ENCODE results near the gene FAM171A2.
"Not testable (repeated sequence)": the region's sequence is repeated elsewhere in the genome, so short reads cannot be mapped to it uniquely, and the experiment has no call there.

The FAM171A2 gene

DNA sequence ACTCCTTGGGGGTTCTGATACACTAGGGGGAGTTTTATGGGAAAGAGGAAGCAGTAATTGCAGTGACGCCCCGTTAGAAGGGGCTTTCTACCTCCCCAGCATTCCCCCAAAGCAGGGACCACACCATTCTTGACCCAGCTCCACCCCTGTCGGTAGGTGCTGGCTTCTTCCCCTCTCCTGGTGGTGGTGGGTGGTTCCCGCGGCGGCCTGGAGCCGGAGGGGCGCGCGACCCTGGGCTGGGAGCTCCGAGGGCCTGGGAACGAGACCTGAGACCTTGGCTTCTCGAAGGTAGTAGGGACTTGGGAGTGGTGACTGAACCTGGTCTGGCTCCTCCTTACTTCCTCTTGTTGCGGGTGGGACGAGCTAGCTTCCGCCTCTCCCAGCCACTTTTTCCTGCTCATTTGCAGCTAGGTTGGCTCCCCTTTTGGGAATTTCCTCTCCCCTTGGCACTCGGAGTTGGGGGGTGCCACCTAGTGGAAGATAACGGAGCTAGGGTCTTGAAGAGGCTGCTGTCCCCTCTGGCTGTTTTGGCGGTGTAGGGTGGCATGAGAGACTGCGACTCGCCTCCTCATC lies 18.1 kb downstream of the FAM171A2 start:
- DNase-seq (ENCODE audit: low spot score) = peak; percentile 82

DNA sequence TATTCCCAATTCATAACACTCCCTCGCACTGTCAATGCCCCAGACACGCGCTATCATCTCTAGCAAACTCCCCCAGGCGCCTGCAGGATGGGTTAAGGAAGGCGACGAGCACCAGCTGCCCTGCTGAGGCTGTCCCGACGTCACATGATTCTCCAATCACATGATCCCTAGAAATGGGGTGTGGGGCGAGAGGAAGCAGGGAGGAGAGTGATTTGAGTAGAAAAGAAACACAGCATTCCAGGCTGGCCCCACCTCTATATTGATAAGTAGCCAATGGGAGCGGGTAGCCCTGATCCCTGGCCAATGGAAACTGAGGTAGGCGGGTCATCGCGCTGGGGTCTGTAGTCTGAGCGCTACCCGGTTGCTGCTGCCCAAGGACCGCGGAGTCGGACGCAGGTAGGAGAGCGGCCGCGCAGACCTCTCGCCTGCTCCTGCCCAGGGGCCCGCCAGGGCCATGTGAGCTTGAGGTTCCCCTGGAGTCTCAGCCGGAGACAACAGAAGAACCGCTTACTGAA lies 18.7 kb downstream of the FAM171A2 start, which contains the start of gene GRN:
TSS of gene GRN (plus strand) at position 364 of the 515 bp plus-strand sequence. CDS start 3,863 bp downstream, outside the sequence.
- DNase-seq (ENCODE audit: low spot score) = peak; percentile 95

DNA sequence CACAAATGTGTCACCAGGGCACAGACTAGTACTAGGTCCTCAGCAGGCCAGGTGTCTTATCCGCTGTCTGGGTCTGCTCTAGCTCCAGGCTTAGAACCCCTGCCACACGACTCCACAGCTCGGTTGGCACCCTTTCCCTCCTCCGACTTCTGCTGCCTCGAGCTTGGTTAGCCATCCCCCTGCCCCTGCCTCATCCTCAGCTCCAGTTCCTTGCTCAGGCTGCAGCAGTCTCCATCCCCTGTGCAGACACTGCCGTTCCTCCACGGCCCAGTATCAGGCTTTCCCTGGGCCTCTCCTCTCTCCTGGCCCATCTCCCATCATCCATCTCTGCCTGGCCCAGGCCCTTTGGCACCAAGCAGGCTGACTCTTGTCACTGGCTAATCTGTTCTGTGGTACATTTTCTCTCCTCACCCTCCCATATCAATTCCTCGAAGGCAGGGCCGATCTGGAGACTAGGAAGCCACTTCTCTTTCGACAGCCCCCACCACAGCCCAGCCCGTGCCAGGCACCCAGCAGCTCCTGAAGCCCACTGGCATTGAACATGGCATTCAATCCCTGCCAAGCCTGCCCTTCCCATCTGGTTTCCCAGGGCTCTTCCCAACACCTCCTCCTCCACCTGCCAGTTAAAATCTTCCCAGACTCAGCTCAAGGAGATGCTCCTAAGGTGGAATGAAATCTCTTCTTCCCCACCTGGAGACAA lies 20.0 kb downstream of the FAM171A2 start:
- no peak for DNase-seq (ENCODE audit: low spot score)

DNA sequence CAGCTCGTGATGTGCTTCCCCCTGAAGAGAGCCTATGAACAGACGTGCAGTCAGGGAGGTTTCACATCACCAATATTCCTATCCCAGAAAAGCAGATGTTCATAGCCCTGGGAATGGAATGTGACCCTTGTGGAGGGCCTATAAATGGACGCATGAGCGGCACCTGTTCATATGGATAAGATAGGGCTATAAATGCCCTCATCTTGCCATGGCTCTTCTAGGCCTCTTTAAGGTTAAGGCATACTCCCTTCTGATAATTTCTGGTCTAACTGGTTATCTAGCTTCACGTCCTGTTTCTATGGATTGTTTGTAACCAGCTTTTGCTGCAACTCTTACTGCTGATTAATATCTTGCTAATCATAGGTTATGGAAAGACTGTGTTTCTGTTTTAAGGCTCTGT lies 23.1 kb downstream of the FAM171A2 start:
- not testable (repeated sequence) for DNase-seq (ENCODE audit: low spot score)

DNA sequence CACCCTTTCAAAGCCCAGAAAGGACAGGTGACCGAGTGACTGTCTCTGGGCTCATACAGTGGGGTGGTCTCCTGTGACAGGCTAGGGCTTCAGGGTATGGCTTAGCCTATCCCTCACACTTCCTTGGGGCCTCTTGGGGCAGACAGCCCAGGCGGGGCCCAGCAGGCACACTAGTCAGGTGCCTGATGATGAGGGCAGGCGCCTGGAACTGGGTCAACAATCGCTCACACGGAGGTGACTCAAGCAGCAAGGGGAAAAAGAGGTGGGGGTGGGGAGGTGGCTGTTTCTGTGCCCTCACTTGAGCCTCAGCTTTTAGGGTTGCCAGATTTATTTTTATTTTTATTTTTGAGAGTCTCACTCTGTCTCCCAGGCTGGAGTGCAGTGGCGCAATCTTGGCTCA lies 25.0 kb downstream of the FAM171A2 start:
- DNase-seq (ENCODE audit: low spot score) = no peak

DNA sequence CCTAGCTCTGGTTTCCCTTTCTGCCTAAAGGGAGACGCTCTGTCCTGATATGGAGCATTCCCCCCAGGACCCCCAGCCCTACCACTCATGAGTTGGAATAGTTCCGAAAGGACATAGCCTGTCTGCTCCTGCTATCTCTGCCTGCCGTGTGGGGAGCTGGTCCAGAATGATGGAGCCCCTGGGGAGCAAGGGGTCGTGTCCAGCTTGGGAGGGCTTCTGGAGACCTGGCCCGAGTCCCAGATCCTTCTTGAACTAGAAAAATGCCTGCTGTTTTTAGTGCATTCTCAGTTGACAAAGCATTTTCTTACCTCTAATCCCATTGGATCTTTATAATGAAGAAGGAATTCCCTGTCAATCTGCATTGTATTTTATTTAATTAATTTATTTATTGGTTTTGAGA lies 27.7 kb downstream of the FAM171A2 start:
- DNase-seq (ENCODE audit: low spot score) = no peak

DNA sequence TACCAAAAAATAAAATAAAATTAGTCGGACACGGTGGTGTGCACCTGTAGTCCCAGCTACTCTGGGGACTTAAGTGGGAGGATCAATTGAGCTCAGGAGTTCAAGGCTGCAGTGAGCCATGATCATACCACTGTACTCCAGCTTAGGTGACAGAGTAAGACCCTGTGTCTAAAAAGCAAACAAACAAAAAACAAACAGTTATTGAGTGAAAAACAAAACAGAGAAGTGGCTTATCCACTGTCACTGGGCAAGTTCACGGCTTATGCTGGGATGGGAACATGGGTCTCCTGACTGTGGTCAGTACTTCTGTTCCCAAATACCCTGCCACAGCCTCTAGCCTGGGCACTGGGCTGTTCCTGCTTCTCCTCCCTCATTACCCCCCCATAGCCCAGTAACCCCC lies 28.1 kb downstream of the FAM171A2 start:
- DNase-seq (ENCODE audit: low spot score) = no peak

DNA sequence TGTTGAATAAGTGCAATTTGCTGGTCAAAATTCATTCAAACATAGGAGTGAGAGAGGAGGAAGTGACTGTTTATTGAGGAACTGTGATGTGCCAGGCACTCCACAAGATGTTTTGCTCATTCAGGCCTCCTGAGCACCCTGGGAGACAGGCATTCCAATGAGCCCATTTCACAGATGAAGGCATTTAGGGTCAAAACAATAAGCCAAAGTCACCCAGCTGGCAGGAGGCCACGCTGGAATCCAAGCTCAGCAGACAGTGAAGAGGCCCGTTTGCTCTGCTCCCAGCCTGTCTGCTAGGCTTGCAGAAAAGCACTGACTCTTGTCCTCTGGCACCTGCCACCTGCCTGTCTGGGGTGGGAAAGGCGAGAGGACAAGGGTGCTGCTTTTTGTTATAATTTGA lies 28.9 kb downstream of the FAM171A2 start:
- DNase-seq (ENCODE audit: low spot score) = no peak

DNA sequence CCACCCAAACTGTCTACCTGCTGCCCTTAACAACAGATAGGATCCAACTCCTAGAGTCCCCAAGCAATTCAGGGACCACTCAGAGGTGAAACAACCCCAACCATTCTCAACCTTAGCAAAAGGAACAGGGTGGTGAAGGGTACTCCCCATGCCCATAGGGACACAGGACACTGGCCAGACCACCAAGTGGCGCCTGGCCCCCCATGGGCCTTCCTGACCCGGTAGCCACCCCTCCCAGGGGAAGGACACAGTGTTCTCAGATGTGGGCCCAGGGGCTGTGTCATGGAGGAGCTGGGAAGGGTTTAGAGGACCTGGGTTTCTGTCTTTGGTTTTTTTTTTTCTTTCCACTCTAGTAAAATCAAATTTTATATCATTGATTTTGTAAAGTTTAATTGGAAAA lies 29.3 kb downstream of the FAM171A2 start:
- DNase-seq (ENCODE audit: low spot score) = no peak

DNA sequence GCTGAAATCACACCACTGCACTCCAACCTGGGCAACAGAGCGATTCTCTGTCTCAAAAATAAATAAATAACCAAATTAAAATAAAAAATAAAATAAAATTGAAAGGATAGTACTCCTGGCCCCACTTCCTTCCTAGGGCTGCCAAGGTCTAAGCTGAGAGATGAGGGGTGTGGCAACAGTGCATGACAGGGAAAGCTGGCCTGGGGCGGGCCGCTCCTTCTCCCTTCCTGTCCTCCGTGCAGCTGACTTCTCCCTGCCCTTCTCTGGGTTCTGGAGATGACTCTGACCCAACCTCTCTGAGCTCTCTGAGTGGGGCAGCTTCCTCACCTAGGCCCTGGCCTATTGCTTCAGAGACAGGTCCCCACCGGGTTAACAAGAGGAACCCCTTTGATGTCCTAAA lies 30.3 kb downstream of the FAM171A2 start:
- no peak for DNase-seq (ENCODE audit: low spot score)

DNA sequence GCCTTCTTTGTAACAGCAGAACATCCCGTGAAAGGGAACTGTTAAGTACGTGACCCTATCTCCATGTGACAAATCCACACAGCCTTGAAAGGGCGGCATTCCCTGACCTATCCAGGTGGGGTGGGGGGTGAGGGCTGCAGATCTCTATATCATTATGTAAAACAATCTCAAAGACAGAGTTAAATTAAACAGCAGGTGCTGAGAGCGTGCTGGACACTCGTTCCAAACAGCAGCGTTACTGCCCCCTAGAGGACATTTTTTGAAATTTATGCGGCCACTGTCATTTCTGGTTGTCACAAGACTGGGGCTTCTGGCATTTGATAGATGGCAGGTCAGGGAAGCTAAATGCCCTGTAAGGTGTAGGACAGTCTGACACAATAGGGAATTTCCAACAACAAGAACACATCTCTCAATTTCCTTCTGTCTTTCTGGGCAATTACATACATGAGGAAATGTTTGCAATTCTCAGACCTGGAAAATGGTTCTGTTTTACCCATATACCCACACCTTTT lies 32.3 kb downstream of the FAM171A2 start:
- DNase-seq (ENCODE audit: low spot score) = peak; percentile 93

DNA sequence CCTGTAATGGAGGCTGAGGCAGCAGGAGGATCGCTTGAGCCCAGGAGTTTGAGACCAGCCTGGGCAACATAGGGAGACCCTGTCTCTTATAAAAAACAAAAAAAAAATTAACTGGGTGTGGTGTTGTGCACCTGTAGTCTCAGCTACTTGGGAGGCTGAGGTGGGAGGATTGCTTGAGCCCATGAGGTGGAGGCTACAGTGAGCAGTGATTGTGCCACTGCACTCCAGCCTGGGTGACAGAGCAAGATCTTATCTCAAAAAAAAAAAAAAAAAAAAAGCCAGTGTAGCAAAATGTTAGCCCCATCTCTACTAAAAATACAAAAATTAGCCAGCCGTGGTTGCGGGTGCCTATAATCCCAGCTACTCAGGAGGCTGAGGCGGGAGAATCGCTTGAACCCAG lies 33.4 kb downstream of the FAM171A2 start:
- not testable (repeated sequence) for DNase-seq (ENCODE audit: low spot score)

DNA sequence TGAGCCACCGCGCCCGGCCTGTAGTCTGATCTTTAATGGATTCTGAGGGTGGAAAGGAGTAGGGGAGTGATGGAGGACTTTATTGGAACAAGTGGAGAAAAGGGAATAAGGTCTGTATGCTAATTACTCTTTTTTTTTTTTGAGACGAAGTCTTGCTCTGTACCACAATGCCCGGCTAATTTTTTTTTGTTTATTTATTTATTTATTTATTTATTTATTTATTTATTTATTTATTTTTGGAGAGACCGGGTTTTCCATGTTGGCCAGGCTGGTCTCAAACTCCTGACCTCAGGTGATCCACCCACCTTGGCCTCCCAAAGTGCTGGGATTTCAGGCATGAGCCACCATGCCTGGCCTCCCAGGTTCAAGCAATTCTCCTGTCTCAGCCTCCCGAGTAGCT lies 34.1 kb downstream of the FAM171A2 start:
- not testable (repeated sequence) for DNase-seq (ENCODE audit: low spot score)

DNA sequence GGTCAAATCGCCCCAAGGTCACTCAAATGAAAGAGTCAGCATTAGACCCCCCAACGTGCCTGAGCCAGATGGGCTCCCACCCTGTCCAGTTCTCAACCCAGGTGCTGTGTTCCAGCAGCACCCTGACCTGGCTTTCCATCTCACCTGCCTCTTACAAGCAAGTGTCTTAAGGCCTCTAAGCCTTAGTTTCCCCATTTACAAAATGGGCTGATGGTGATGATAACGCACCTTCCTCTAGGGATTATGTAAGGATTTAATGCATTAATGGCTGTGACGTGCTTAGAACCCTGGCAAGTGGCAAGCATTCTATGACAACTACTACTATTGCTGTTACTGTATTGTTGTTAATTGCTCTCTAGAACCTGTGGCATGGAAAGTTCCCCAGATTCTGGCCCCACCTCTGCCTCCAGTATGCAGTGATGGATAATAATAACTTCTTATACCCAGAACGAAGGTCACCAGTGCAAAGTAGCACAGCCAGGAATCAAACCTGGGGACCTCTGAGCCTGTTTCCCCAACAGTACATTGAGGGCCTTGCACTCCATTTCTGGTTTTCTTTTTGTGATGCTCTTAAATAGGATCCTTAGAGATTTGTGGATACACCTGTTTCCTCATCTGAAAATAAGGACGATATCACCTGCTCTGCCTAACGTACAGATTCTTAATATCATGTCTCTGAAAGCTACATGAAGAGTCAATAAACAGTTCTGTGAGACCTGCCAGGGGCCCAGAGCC lies 35.8 kb downstream of the FAM171A2 start:
- DNase-seq (ENCODE audit: low spot score) = no peak

DNA sequence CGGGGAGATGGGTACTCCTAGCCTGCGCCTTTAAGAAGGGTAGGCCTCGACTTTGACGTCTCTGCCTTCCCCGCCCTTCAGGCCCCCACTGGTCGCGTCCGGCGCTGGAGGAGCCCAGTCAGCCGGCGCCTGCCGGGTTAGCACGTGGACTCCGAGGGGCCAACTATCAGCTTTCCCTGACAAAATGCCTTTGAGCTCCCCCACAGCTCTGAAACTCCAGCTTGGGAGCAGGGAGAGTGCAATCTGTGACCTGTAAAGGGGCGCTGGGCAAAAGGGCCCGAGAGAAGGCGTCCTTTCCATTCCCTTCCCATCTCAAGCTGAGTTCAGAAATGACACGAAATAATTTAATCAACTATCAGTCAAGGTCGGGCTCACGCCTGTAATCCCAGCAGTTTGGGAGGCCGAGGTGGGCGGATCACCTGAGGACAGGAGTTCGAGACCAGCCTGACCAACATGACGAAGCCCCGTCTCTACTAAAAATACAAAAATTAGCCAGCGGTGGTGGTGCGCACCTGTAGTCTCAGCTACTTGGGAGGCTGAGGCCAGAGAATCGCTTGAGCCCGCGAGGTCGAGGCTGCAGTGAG lies 36.7 kb downstream of the FAM171A2 start:
- peak; percentile 93 for DNase-seq (ENCODE audit: low spot score)

DNA sequence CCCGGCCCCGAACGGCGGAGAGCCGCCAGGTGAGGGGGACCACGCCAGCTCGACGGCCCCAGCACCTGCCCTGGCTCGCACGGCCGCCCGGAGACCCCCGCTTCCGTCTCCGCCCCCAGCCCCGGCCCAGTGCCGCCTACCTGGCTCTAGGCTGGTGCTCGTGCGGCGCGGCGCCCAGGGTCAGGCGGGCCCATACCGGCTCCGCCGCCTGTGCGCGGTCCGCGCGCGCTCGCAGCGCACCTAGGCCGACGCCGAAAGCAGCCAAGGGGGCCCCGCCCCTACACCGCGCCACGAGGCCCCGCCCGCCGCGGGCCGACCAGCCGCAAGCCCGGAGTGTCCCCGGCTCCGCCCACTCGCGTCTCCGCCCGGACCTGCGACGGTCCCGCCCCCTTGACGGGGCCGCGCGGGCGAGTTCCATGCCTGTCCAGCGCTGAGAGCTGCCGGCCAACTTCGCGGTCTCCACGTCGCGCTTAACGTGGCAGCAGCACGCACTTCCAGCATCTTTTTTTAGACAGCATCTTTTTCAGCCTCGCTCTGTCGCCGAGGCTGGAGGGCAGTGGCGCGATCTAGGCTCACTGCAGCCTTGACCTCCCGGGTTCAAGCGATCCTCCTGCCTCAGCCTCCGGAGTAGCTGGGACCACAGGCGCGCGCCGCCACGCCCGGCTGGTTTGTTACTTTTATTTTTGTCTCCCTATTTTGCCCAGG lies 38.9 kb downstream of the FAM171A2 start, which contains the start of gene SLC25A39:
TSS of gene SLC25A39 (minus strand) at position 253 of the 705 bp plus-strand sequence. CDS start 1,261 bp downstream, outside the sequence.
- peak; percentile 94 for DNase-seq (ENCODE audit: low spot score)

DNA sequence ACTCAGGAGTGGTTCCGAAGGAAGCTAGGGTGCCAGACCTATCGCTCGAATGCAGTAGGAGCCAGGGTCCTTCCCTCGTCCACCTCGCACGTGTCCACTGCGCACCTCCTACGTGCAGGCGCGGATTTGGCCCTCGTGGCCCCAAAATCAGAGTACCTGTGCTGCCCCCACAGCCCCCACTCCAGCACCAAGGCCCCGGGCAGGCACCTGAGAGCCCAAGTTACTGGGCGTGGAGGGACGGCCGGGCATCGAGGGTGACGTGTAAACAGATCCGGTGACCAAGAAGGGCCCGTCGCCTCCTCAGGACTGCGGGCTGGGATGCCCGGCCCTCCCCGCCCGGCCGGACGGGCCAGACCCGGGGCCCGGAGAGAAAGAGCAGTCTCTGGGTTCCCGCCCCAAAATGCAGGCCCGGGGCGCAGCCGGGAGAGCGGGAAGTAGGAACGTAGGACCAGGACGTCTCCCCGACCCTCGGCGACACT lies 39.5 kb downstream of the FAM171A2 start:
- DNase-seq (ENCODE audit: low spot score) = no peak

DNA sequence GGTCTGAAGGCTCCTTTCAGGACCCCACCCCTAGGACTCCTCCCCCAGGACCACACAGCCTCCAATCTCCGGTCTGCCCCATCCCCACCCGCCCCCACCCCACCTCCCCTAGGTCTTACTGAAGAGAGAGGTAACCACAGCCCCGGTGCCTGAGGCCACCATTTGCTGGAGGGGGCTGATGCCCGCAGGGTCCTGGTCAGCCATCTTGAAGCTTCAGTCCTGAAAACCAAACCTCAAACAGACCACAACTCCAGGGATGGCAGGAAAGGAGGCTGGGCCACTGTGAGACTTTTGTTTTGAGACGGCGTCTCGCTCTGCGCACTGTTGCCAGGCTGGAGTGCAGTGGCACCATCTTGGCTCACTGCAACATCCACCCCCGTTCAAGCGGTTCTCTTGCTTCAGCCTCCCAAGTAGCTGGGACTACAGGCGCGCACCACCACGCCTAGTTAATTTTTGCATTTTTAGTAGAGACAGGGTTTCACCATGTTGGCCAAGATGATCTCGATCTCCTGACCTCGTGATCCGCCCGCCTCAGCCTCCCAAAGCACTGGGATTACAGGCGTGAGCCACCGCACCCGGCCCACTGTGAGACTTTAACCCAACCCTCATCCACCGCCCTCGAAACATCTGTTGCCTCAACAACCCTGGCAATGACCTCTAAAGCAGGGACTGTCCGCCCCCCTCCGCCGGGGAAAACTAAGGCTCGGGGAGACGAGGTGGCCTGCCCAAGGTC lies 40.1 kb downstream of the FAM171A2 start:
- no peak for DNase-seq (ENCODE audit: low spot score)

DNA sequence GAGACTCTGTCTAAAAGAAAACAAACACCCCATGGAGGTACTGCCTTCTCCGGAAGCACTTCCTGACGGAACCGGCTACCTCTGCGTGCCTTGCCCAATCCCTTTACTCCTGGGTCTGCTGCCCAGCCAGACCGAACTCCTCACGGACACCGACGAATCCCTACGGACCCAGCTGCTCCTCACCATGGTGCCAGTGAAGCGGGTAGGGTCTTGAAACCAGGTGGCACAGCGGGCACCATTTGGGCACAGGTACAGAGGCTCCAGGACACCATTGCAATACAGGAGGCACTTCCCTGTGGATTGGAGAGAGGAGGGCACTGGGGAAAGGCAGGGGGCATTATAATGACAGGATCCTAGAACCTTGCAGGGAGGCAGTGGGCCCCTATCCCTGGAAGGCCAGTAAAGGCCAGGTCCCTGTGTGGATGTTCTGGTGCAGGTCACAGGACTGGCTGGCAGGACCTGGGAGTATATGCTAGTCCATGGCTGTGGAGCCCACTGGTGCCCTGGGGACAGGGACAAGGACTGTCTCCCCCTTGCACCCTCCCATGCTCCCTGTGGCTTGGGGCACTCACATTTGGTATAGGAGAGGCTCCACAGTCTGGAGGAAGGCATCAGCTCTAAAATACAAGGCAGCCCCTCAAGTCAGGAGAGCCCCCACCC lies 41.3 kb downstream of the FAM171A2 start:
- no peak for DNase-seq (ENCODE audit: low spot score)
